GM19395 (cell line): ENCODE measurements around the gene SRRM4.

Experiments used
- ATAC-seq: cut with Tn5 transposase; IDR thresholded peaks from one replicate; pipeline ENCODE4 v1.9.1; 2021; ENCODE audit warnings: mild to moderate bottlenecking, moderate library complexity; ENCODE audit not compliant: unreplicated experiment

SRRM4 gene

DNA sequence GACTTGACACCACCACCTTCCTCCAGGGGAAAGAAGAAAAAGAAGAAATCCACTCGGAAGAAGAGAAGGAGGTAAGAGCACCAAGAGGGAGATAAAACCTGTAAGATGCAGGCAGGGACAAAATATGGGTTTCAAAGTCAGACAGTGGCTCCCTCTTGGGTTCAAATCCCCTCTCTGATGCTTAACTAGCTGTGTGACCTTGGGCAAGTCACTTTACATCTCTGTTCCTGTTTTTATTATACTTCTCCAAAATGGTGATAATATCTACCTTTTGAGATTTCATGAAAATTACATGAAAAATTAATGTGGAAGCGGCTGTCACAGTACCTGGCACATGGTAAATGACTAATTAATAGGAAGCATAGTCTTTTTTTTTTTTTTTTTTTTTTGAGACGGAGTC lies 133.0 kb downstream of the SRRM4 start:
- ATAC-seq: no peak

DNA sequence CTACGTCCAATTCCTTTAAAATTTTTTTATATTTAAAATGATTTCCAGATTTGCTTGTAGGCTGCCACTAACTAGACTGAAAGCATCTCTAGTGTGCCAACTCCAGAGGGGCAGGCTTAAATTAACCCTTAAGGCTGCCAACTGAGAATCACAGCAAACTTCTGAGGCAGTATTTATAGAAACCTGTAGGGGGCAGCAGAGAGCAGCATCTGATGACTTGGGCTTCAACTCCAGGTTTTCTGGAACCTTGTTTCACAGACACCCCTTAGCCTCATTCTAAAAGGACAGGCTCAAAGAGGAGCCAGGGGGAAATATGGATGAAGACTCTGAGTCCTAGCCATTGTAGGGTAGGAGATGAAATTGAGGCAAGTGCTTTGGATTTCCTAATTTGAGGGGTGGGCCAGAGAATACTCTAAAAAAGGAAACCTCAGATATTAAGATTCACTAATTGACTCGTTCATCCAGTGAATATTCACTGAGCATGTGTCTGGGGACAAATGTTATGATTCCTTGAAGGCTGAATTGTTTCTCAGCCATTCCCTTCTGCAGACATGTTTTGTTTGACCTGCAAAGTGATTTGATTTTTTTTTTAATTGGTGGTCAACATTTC lies 134.1 kb downstream of the SRRM4 start:
- no peak for ATAC-seq

DNA sequence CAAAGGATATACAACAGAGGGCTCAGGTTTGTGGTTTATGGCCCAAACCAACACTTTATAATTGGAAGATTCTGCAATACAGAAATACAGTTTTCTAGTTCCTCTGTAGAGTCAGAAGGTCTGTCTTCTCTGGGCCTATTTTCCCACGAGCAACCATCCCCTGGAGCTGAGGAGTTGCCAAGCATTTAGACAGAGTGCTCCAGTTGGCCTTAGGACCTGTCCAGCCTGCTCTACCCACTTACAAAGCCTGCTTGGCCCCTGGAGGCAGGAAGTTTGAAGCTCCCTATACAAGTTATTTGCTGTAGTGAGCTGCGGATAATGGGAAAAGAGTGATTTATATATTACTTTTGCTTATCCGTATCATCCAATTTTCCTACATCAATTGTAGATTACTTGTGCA lies 136.6 kb downstream of the SRRM4 start:
- ATAC-seq: no peak

DNA sequence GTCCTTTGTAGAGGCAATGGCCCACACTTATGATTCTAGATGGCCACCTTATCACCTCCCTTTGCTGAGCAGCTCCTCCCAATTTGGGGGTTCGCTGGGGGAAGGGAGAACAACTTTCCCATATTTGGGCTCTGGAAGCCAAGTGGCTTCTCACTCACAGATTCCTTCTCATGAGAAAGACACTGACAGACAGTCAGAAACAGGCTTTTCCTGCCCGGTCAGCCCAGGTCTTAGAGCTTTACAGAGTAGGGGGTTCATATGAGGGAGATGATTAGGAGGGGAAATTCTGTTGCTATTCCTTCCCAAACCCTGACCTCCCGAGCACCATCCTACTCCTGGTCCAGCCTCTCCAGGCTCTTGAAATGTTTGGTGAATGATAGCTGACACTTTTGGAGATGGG lies 137.3 kb downstream of the SRRM4 start:
- ATAC-seq: no peak

DNA sequence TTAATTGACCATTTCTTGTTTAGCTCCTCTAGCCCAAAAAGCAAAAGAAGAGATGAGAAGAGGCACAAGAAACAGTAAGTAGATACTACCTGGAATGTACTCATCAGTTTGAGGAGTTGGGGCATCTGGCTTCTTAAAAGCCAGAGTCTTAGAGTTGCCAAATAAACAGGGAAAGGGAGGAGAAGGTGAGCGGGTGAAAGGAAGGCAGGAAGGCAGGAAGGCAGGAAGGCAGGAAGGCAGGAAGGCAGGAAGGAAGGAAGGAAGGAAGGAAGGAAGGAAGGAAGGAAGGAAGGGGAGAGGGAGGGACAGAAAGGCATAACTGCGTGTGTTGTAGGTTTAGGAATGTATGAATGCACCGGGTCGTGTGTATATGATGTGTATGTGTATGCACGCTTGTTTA lies 140.7 kb downstream of the SRRM4 start:
- no peak for ATAC-seq

DNA sequence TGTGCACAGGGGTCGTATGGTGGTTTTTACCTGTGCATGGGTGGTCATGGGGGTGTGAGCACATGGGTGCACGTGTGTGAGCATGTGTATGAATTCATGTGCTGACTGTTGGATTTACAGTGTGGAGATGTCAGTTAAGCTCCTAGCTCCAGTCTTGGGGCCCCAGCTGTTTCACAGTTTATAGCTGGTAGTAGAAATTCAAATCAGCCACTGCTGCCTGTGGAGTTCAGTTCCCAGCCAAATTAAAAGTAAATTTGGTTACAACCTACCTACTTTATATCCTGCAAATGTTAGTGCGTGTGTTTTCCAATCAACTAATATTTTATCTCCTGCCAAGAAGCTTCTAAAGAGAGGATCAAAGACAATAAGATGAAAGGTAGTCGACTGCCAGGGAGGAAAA lies 141.4 kb downstream of the SRRM4 start:
- no peak for ATAC-seq

DNA sequence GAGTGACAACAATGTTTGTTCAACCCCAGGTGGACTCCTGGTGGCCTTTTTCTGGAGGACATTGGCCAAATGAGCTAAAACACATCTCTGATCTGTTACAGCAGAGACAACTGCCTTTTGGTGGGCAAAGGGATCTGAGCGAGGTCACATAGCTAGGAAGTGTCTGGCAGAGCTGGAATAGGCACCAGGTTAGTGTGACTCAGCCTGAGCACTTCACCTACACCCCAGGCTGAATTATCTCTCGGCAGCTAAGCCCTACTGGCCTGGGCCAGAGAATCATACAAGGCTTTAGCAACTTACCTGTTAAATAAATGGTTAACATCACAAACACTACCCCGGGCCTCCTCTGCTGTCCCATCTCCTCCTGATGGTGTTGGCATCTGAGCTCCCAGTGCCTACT lies 147.2 kb downstream of the SRRM4 start:
- no peak for ATAC-seq

DNA sequence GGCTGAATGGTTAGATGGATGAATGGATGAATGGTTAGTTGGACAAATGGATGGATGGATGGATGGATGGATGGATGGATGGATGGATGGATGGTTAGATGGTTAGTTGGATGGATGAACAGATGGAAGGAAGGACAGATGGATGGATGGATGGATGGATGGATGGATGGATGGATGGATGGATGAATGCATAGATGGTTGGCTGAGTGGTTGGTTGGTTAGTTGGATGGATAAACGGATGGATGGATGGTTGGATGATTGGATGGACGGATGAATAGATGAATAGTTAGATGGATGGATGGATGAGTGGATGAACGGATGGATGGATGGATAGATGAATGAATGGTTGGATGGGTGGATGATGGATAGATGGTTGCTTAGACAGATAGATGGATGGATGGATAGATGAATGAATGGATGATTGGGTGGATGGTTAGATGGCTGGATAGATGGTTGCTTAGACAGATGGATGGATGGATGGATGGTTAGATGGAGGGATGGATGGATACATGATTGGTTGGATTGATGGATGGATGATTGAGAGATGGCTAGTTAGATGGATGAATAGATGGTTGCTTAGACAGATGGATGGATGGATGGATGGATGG lies 148.6 kb downstream of the SRRM4 start:
- no peak for ATAC-seq

DNA sequence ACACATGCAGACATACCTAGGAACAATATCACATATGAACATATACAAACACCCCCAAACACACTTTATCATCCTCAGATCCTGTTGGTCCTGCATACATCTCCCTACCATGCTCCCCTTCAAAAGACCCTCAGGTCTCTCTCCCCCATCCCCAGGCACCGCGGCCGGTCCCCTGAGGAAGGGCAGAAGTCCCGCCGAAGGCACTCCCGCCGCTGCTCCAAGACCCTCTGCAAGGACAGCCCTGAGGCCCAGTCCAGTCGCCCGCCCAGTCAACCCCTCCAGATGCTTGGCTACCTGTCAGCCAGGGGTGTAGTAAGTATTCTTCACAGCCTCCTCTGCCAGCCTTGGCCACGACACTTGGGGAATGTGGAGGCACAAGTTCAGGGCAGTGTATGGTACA lies 149.2 kb downstream of the SRRM4 start:
- no peak for ATAC-seq

DNA sequence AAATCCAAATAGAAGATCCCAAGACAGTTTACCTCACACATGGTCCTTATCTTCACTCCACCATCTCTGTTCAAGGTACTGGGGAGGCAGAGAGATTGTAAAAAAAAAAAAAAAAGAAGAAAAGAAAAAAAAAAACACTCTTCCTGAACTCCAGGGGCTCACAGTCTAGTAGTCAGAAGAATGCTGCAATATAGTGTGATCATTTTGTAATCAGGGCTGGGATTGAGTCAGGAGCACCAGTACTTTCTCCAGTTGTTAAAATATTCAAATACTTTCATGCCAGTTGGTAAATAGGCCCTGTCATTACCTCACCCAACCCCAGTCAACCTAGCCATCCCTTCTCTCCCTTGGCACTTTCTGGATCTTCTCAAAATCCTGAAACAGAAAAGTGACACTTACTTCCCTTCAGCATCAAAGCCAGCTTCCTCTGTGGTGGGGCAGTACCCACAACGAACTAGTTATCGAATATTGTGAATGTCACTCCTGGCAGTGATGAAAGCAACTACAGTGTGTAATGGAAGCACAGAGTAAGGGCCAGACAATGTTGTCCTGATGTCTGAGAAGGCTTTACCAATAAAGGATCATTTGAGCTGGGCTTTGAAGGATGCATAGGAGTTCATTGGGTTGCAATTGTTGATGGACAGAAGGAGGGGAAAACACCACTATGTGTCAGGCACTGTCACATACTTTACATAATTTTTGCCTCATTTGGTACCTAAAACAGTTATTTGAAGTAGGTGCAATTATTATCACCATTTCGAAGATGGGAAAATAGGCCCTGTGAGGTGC lies 153.1 kb downstream of the SRRM4 start:
- ATAC-seq: no peak

DNA sequence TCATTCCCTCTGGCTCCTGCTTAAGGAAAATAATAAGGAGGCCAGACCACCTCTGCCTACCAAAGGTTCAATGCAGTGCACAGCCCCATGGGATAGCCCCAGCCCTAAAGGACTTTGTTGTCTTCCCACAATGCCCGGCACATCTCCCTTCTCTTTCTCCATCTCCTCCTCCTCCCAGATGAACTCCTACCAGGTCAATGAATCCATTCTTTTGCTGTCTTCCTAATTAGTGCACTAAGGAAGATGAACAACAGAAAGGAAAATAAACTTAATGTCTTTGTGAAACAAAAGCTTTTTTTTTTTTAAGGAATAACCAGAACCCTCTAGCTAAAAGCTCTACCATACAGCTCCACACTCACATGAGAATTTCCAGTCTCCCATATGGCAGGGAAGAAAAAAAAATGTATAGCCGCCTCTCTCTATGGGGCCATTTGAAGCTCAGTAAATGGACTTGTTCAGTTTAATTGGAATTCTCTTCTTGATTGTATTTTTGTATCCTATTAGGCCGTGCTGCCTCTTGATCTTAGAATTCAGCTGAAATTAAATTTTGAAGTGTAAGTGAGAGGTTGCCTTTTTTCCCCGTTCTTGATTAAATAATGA lies 155.6 kb downstream of the SRRM4 start:
- no peak for ATAC-seq

DNA sequence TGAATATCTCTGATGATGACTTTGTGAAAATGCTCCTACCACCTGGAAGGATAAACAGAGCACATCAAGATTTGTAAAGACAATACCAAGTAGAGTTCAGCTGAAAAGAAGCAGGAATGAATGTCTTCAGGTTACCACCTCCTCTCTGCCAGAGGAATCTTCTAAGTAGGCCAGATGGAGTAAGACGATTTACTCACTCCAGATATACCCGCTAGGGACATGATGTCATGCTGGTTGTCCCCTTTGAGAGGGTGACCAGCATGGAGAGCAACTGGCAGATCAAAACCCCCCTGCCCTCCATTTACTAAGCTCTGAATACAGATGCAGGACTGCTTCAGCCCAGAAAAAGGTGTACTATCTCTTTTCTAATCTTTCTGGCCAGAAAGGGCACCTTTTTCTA lies 158.1 kb downstream of the SRRM4 start:
- ATAC-seq: no peak

DNA sequence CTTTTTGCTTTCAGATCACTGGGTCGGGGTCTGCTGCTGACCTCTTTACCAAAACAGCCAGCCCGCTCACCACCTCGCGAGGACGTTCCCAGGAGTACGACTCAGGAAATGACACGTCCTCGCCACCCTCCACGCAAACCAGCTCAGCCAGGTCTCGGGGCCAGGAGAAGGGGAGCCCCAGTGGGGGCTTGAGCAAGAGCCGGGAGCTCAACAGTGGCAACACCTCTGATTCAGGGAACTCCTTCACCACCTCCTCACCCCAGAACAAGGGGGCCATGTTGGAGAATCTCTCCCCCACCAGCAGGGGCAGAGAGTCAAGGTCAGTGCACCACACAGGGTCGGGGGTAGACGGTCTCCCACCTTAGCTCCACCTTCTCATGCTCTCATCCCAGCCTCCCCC lies 164.0 kb downstream of the SRRM4 start:
- no peak for ATAC-seq

DNA sequence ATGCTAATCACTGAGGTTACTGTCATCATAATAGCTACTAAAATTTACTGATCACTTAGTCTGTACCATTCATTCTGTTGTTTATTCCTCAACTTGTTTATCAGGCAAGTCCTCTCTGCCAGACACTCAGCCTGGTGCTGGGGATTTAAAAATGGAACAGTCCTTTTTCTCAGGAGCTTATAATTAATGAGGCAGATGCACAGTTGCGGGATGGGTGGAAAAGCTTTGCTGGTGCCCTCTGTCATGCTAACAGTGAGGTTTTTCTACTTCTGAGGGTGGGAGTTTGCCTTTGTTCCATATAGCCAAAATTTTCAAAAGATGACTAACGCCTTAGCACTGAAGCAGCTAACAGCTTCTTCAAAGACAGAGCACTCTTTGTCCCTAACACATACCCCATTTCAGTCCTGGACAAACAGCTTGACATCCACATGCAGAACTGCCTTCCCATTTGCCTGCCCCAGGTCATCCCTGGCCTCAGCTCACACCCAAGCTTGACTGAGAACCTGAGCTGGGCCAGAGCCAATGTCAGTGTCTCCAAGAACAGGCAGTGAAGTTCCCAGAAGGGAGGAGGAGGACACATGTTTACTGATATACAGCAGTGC lies 166.6 kb downstream of the SRRM4 start:
- ATAC-seq: no peak

DNA sequence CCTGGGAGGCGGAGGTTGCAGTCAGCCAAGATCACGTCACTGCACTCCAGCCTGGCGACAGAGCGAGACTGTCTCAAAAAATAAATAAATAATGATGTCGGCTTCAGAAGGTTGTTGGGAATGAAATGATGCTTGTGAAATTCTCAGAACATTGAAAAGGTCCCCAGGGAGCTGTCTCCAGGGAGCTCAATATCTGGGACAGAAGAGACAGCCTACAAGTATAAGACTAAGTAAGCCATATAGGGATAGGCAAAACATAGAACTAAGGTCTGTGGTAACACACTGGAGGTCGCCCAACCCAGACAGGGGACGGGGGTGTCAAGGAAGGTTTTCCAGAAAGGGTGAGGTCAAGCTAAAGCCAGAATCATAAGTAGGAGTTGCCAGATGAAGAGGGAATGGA lies 167.9 kb downstream of the SRRM4 start:
- no peak for ATAC-seq

DNA sequence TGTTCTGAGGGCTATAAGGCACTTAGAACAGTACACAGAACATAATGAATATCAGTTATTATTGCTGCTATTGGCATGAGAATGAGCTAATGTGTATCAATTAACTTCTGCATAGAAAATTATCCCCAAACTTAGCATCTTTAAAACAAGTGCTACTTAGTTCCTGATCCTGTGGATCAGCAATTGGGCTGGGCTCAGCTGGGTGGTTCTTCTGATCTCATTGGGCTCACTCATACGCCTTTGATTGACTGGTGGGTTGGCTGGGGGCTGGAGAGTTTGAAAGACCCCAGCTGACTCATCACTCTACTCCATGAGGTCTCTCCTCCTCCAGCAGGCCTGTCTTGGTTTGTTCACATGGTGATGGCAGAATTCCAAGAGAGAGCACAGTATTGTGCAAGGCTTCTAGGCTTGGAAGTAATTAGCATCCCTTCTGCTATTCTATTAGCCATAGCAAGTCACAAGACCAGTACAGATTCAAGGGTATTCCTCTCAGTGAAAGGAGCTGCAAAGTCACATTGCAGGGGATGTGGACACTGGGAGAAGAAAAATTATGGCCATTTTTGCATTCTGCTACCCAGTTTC lies 170.2 kb downstream of the SRRM4 start:
- ATAC-seq: no peak

DNA sequence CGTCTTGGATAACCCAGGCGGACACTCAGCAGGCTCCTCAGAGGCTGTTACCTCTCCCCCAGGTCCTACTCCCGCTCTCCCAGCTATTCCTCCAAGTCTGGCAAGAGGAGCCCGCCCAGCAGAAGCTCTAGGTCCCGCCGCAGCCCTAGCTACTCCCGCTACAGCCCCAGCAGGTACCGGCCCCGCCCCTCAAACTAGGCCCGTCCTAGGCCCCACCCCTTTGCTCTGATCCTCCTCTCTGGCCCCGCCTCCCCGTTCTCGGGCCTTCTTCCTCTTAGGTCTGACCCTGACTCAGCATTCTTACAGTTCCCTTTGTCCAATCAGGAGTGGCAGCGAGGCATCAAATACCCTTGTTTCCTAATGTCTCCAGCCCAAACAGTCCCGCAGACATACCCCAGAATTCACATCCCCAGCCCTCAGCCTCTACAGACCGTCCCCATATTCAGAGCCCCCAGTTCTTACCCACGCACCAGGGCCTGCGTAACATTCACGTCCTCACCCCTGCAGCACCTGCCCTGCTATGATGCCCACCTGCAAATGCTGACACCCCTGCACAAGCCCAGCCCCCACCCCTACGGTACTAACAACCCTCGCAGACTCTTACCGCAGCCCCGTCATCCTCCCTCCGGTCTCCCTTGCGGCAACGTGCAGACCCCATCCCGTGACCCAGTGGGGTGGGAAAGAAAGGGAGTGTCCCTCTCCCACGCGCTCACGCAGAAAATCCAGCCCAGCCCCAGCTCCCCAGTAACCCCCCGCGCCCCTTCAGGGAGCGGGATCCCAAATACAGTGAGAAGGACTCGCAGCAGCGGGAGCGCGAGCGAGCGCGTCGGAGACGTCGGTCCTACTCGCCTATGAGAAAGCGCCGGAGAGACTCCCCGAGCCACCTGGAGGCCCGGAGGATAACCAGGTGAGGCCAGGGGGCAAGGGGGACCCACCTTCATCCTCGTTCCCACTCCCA lies 172.4 kb downstream of the SRRM4 start:
- no peak for ATAC-seq

DNA sequence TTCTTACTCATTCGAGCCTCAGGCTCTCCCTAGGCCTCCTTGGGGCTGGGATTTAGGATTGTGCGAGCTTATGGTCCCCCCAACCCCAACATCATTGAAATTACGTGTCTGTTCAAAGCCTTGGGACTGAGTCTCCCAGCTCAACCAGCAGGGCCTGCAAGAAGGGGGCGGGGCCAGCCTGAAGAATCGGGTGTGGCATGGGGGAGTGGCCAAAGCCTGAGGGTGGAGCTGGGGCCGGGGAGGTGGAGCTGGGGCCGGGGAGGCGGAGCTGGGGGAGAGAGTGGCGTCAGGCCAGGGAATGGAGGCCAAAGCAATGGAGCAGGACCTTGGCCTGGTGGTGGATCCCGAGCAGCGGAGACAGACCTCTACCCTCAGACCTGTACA lies 173.1 kb downstream of the SRRM4 start:
- ATAC-seq: no peak

DNA sequence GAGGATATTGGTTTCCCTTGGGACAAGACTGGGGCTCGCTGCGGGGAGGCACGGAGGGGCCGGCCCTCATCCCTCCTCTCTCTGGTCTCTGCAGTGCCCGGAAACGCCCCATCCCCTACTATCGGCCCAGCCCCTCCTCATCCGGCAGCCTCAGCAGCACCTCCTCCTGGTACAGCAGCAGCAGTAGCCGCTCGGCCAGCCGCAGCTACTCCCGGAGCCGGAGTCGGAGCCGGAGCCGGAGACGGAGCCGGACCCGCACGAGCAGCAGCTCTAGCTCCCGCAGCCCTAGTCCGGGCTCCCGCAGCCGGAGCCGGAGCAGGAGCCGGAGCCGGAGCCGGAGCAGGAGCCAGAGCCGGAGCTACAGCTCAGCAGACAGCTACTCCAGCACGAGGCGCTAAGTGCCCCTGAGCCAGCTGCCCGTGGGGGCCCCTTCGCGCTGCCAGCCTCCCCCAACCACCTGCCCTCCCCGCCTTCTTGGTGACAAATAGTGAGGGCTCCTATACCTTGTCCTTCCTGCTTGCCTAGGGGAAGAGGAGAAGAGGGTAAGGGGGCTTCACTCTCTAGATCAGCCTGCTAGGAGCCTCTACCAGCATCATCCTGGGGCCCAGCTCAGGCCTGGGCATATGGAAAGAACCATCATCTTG lies 175.2 kb downstream of the SRRM4 start:
- ATAC-seq: no peak

DNA sequence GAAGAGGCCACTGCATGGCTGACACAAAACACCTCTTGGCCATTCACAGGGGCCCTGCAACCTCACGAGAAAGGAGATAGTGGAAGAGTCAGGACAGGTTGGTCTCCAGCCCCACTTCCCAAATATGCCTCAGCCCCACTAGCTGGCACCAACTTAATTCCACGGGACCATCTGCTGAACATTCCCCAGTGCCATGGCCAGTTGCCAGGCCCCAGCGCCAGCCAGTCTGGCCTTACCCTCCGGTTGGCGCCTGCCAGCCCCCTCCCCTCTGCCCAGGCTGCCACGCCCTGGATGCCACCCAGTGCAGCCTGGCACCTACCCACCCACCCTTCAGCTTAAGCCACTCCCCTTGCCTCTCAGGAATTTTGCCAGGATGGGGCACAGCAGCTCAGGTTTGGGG lies 176.2 kb downstream of the SRRM4 start:
- ATAC-seq: no peak
